Measurements from ENCODE around the gene DERL3.

The DERL3 gene

DNA sequence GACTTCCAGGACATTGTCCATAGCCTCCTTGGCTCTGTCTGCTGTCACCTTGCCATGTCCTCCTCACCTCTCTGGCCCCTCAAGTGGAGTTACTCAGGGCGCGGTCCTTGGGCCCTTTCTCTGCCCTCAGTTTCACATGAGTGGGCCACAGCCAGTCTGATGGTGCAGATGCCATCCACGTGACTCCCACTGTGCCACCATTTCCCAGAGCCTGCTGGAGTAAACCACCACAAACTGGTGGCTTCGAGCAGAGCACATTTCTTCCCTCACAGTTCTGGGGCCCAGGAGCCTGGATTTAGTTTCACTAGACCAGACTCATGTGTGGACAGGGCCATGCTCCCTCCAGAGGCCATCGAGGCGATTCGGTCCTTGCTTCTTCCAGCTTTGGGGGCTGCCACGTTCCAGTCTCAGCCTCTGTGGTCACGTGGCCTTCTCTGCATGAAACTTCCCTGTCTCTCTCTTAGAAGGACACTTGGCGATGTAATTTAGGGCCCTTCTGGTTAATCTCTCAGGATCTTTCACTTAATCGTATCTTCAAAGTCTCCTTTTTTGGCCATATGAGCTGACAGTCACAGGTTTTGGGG lies 37.5 kb downstream of the DERL3 start:
- DNase-seq: no peak

DNA sequence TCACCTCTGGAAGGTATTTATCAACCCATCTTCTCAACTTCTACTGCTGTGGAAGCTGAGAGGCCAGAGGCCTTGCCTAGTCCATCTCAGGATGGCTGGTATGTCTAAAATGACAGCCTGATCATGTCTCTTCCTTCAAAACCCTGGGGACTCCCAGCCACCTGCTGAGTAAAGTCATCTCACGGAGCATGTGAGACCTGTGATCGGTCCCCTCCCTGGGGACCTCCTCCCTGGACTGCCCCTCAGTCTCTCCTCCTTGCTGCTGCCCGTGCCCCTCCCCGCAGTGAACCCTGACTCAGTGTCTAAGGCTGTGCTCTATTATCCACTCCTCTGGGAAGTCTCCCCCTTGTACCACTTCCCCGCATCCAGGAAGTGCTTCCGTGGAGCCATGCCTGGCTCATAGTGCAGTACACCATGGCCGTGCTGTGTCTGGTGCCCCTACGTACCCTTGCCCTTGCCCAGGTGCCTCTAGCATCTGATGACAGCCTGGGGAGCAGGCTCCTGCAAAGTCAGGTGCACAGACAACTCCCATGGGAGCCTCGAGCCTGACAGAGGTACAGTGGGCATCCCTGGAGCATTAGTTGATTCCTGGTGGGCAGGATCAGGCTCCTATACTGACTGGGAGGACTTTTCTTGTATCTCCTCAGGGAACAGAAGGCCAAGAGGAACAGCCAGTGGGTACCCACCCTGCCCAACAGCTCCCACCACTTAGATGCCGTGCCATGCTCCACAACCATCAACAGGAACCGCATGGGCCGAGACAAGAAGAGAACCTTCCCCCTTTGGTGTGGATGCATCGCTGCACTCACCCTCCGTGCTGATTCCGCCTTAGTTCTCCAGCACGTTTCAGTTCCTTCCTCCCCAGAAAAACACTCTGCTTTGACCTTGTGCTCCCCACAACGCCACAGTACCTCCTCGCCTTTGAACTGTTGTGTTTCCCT lies 38.2 kb downstream of the DERL3 start:
- peak; percentile 42 for DNase-seq

DNA sequence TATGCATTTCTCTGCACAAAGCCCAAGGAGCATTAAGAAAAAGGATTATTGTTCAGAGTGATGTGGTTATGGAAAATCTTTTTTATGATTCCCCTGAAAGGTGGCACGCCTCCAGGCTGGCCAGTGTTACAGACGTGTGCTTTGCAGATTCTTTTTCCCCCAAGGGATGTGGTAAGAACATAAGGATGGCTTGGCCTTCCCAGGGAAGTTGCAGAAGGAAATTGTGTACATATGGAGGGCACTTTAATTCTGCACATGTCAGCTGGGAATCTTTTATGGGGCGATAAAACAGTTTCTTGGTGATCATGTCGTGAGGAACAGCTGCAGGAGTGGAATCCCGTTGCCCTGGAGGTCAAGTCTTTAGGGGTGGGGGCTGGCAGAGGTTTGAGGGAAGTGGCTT lies 42.3 kb downstream of the DERL3 start:
- DNase-seq: no peak

DNA sequence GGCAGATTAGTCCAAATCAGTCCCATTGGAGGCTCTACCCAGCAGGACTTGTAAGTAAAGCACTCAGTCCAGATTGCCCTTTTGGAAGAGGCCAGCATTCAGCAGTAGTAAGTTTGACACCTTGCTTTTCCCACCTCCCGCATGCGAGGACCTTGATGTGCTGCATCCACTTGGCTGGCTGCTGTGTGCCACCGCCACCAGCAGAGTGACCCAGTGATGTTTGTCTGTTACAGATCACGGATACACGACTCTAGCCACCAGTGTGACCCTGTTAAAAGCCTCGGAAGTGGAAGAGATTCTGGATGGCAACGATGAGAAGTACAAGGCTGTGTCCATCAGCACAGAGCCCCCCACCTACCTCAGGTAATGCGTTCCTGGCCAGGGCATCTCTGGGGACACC lies 45.5 kb downstream of the DERL3 start:
- DNase-seq: no peak

DNA sequence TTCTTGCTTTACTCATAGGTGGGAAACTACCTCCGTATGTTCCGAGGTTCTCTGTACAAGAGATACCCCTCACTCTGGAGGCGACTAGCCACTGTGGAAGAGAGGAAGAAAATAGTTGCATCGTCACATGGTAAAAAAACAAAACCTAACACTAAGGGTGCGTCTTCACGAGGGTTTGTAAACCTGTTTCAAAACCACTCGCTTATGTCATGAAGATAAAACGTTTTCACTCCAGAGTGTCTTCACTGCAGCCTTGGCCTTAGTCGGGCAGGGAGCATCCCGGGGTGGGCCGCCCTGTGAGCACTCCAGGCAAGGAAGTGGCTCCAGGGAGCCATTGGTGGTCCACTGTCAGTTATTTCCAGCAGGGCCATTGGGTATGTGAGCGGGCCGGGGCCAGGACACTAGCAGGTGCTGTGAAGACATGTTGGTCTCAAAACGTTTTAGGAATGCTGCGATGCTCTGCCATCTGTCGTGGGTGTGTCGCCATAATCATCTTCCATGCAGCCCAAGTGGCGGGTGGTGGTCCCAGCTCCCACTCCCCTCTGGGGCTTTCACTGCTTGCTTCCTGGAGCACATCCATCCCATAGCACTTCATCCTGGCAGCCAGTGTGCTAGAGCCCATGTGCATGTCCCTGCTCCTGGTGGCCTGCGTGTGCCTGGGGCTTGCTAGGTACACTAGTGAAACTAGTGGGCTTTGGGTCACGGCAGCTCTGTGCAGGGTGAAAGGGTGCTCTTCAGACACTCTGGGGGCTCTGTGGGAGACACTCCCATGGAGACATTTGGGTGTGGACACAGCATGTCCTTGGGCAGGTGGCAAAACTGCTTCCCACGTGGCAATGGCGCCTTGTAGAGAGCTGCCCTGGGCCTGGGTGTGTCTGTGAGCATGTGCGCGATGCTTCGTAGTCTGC lies 46.8 kb downstream of the DERL3 start:
- no peak for DNase-seq

DNA sequence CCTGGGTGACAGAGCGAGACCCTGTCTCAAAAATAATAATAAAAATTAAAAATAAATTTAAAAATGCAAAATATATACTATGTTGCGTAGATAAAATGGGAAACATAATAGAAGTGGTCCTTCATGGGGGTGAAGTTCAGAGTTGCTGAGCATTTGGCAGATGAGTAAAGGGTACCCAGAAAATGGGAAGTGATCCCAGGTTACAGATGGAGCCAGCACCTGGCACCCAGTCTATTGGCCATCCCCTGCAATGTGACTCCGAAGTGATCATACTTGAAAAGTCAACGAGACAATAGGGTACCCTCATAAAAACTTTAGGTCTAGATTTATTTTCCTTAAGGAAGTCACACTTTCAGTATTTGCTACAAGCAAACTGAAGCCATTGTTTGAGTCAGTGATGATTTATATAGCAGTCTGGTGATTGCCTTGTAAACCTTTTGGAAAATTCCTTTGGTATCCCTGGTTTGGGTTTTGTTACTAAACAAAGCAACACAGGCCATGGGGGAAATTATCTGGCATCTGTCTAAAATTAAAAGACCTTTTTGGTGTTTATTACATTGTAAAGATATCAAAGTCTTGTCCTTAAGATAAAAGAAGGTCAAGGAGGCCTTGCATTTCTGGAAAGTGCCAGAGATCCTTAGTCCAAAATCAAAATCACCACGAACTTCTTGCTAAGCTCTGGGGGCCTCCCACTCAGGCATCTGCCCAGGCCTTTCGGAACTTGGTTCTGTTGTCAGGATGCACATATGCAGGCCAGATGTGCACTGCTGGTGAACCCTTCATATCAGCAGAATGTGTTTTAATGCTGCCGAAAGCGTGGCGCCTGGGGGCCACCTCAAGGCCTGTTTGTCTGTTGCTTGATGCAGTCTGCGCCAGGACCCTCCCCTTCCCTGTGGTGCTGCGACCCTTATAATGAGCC lies 47.7 kb downstream of the DERL3 start:
- no peak for DNase-seq

DNA sequence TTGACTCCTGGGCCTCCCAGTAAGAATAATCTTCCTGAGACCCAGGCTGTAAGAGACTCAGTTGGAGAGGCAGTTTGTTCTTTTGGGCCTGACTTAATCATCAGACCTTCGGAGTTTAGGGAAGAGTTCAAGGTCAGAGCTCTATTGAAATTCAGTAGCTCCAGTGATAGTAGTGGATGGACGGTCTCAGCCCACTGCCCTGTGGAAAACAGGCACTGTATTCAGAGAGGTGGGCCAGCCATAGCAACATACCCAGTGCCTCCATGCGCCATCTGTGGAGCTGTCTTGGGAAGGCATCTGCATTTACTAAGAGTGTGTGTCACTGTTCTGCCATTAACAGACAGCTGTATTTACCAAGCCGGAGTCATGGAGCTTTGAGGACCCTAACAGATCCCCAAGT lies 49.2 kb downstream of the DERL3 start:
- DNase-seq: no peak

GRCh38 chr22:23789121-23789520 lies 49.7 kb downstream of the DERL3 start:
- DNase-seq: no peak

- DNase-seq: no peak
These were observed 50.9 kb downstream of the DERL3 start for GRCh38 chr22:23787910-23788309.

- DNase-seq: no peak
These were observed 51.3 kb downstream of the DERL3 start for GRCh38 chr22:23787600-23787896.

- peak; percentile 87 for DNase-seq
These were observed 51.8 kb downstream of the DERL3 start, which contains the start of gene SMARCB1 for GRCh38 chr22:23786752-23787599. Gene SMARCB1 (plus strand): TSS chr22:23786966. CDS start chr22:23787170, 204 bp downstream.

DNA sequence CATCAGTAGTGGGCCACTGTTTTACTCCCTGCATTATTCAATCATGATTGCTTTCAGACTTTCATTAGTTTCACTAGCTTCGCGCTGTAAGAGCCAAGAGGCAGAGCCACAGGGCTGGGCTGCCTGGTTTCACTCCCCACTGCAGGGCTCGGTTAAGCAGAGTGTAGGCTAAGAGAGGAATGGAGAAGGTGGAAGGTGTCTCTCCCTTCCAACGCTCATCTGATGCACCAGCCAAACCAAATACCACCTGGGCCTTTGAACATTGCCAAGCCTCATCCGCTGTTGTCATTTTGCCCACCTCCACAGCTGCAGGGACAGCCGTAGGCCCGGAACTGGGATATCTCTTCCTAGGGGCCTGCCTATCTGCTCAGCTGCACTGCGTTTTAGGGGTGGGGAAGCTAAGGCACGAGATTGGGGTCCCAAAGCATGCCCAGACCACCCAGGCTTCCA lies 52.5 kb downstream of the DERL3 start:
- no peak for DNase-seq
